Ovary (tissue), 9 donors: Measurements from ENCODE around the gene GATM. TPM values are rescaled to one million over a fixed set of nuclear protein-coding genes. Genes with fewer than 3 reads are reported as not detected.

ENCODE experiments used
- DNase-seq, 5 donors: peaks; one replicate each; pipeline ENCODE4 v3.0.0-alpha.2; 2019 to 2020
- H3K27ac ChIP-seq, 2 donors: fragments of 200-600 bp; one replicate each; pipeline versions ENCODE4 v1.5.1 to v1.8.0; 2019 to 2022
- H3K27me3 ChIP-seq: fragments of 200-600 bp; one replicate; pipeline ENCODE4 v1.8.0; 2022
- H3K36me3 ChIP-seq: fragments of 200-600 bp; sonication (generic); one replicate; pipeline ENCODE4 v1.5.1; 2019
- H3K4me1 ChIP-seq: one replicate; pipeline ENCODE4 v1.8.1; 2013; ENCODE audit warnings: mild to moderate bottlenecking, moderate library complexity; ENCODE audit not compliant: insufficient read depth
- H3K4me3 ChIP-seq: fragments of 200-600 bp; sonication (generic); one replicate; pipeline ENCODE4 v1.5.1; 2017
- H3K9me3 ChIP-seq, 2 donors: fragments of 200-600 bp in 1 of 2; sonication (generic) in 1 of 2; one replicate each; pipeline versions ENCODE4 v1.5.1 to v1.8.1; 2013 to 2019; ENCODE audit warnings: mild to moderate bottlenecking in 1 of 2, moderate library complexity in 1 of 2
- EP300 ChIP-seq: sonication (generic); formaldehyde crosslinking; IDR thresholded peaks from one replicate; pipeline ENCODE4 v1.6.1; 2017; ENCODE audit warnings: antibody characterized with exemption
- POLR2A ChIP-seq: fragments of 450-650 bp; IDR thresholded peaks from one replicate; pipeline ENCODE4 v1.6.1; 2017; ENCODE audit warnings: antibody characterized with exemption, mild to moderate bottlenecking, moderate library complexity
- WGBS, 3 donors: extraction: QIAGEN DNeasy Blood & Tissue Kit in 1 of 3; methylation state at CpG; one replicate each; pipeline versions ENCODE4 v1.1.5 to v1.1.7; 2013 to 2017; 5-methylcytosine and 5-hydroxymethylcytosine counted together
- intact Hi-C, 4 donors: fragments of 100-400 bp; cut with DNase I; formaldehyde crosslinking; loops; one replicate each; pipeline versions ENCODE4 v1.11.0 to v1.15.1; 2022 to 2023
- polyA plus RNA-seq, 2 donors: library from polyadenylated mRNA; stranded (reverse); fragments of 200-250 nt in 1 of 2; fragments of 350-450 nt in 1 of 2; fragmentation: Illumina TruSeq in 1 of 2; extraction: RNeasy Lipid Tissue Mini Kit (QIAGEN cat#74804) in 1 of 2; gene quantifications; one replicate each; pipeline ENCODE4 v1.2.3, GENCODE V29; 2013 to 2014
- total RNA-seq, 7 donors: library from RNA; depleted of rRNA in 2 of 7; stranded (reverse); fragments of >200 nt in 2 of 7; fragmentation: NEBNext Ultra II Directional in 3 of 7; extraction: Animal tissue kit (Norgen Biotek cat#: 25700) in 3 of 7; gene quantifications; one replicate each; pipeline versions ENCODE4 v1.1.0 to v1.2.4, GENCODE V29; 2016 to 2023
- TF ChIP-seq, protein P1 (sequence below), 3 donors: fragments of 450-650 bp in 2 of 3; fragments of 200-600 bp in 1 of 3; IDR thresholded peaks; one replicate each; pipeline versions ENCODE4 v1.5.1 to v1.8.0; 2016 to 2022; ENCODE audit warnings: antibody characterized with exemption in 3 of 3, mild to moderate bottlenecking in 1 of 3
- donor health status: DM: no; HTN: no; CAD: no; lungs with moderate emphysema.
- donor health status: DM: no; HTN: no; CAD: no.
- donor health status: Bipolar disorder and iron deficiency.
- donor health status: DM: yes; HTN: yes; CAD: no.
- donor health status: DM: no; HTN: no; CAD: no.
- donor health status: DM: yes; HTN: yes; CAD: no.

Gene GATM
- total and polyA plus RNA-seq, 9 donors = 43.6 to 218 (median 132) TPM

DNA sequence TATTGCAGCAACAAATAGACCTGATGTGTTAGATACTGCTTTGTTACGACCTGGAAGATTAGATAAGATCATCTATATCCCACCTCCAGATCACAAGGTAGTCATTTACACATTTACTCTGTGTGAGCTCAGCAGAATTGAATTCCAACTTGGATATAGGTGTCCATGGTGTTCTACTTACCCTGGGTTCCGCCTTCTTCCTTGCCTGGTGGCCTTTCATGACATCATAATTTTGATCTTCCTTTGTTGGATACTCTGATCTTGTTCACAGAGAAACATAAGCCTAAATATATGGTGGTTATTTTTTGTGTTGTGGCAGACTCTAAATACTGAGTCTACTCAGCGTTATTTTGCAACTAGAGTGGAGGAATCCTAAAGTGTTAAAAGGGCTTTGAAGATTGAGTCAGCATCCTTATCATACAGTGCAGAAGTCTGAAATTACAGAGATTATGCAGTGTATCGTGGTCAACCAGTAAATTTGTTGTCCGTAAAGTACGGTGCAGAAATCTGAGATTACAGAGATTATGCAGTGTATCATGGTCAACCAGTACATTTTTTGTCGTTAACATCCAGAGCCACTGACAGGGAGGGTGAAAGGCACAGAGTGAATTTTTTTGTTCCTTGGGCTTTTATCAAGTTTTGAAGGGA, 39.1 kb upstream of the GATM start:
- H3K27me3 ChIP-seq = no peaks in the 10 kb centered on the region
- H3K4me1 ChIP-seq = no peaks in the 10 kb centered on the region
- intact Hi-C loops = no loop called here
- H3K4me3 ChIP-seq = no peak overlapping the region
- TF ChIP-seq, protein P1, sequence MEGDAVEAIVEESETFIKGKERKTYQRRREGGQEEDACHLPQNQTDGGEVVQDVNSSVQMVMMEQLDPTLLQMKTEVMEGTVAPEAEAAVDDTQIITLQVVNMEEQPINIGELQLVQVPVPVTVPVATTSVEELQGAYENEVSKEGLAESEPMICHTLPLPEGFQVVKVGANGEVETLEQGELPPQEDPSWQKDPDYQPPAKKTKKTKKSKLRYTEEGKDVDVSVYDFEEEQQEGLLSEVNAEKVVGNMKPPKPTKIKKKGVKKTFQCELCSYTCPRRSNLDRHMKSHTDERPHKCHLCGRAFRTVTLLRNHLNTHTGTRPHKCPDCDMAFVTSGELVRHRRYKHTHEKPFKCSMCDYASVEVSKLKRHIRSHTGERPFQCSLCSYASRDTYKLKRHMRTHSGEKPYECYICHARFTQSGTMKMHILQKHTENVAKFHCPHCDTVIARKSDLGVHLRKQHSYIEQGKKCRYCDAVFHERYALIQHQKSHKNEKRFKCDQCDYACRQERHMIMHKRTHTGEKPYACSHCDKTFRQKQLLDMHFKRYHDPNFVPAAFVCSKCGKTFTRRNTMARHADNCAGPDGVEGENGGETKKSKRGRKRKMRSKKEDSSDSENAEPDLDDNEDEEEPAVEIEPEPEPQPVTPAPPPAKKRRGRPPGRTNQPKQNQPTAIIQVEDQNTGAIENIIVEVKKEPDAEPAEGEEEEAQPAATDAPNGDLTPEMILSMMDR (IDR thresholded peaks at IDR 0.05) = no peak
- TF ChIP-seq POLR2A (no peak), EP300 (no peak)
- H3K9me3 ChIP-seq = no peaks in the 10 kb centered on the region
- WGBS, 3 donors = 87 to 94% (median 90%) methylated on average over 7 of the region's 7 CpGs
- H3K27ac ChIP-seq = no peak overlapping the region
- H3K36me3 ChIP-seq = no peaks in the 10 kb centered on the region
- no peak for DNase-seq

DNA sequence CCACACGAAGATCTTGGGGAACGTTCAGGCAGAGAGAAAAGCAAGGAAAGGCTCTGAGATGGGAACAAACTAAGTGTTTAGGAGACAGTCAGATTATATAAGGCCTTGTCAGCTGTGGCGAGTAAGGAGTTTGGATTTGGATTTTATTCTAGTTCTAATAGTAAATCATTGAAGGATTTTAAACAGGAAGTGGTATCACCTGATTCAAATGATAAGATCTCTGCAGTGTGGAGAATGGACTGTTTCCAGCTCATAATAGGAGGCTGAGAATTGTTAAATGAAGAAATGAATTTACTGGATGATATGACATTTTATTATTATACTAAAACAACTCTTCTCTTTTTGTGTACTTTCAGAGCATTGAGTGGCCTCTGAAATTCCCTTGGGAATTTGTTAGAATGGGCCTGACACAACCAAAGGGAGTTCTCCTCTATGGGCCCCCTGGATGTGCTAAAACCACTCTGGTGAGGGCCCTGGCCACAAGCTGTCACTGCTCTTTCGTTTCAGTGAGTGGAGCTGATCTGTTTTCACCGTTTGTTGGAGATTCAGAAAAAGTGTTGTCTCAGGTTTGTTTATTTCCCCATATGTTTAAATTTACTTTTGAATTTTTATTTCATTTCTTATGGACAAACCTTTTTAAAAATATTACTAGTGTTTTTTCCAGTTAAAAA, 36.0 kb upstream of the GATM start:
- Histone ChIP-seq H3K27ac (no peak overlapping the region), H3K4me1 (no peaks in the 10 kb centered on the region), H3K36me3 (no peaks in the 10 kb centered on the region), H3K4me3 (no peak overlapping the region), H3K27me3 (no peaks in the 10 kb centered on the region), H3K9me3 (no peaks in the 10 kb centered on the region)
- WGBS, 3 donors = 65 to 69% (median 65%) methylated on average over 5 of the region's 5 CpGs
- no peak for DNase-seq
- TF ChIP-seq, protein P1 (IDR thresholded peaks at IDR 0.05) = no peak
- TF ChIP-seq EP300 = no peak
- TF ChIP-seq POLR2A = no peak
- intact Hi-C loops = no loop called here

DNA sequence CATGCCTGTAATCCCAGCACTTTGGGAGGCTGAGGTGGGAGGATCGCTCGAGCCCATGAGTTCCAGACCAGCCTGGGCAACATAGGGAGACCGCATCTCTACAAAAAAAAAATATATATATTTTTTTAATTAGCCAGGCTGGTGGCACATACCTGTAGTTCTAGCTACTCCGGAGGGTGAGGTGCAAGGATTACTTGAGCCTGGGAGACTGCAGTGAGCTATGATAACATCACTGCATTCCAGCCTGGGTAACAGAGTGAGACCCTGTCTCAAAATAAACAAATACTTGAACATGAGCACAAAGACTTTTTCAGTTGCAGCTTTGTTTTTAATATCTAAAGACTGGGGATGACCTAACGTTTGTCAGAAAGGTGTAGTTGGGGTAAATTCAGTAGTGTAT, 31.3 kb upstream of the GATM start:
- peaks cover under 1% of the 10 kb centered on the region for H3K4me1 ChIP-seq
- no peak for DNase-seq
- H3K27ac ChIP-seq = no peak overlapping the region
- no peaks in the 10 kb centered on the region for H3K9me3 ChIP-seq
- WGBS, 3 donors = 88 to 91% (median 90%) methylated on average over 5 of the region's 5 CpGs
- H3K27me3 ChIP-seq = no peaks in the 10 kb centered on the region
- H3K4me3 ChIP-seq = no peak overlapping the region
- TF ChIP-seq, protein P1 (IDR thresholded peaks at IDR 0.05) = no peak
- TF ChIP-seq EP300 = no peak
- TF ChIP-seq POLR2A = no peak
- no peaks in the 10 kb centered on the region for H3K36me3 ChIP-seq
- intact Hi-C loops = loop anchor here in 1 of 4 donors (10.0 kb wide), 1 partner anchor 245 kb away; no protein-coding TSS in a partner anchor

DNA sequence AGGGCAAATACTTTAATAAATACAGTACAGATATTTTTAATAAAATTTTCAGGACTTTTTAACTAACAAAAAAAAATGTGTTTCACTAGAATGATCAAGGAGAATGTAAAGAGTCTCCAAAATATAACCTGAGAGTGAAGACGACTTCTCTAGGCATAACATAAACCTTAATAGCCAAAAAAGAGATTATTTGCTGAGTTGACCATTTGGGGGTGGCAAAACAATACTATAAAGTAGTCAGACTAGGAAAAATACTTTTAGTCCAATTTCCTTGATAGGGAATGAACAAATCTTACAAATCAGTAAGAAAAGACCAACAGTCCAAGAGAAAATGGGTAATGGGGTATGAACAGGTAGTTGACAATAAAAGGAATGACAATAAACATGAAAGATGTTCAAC, 29.4 kb upstream of the GATM start:
- H3K27me3 ChIP-seq = no peaks in the 10 kb centered on the region
- H3K4me3 ChIP-seq = no peak overlapping the region
- peaks cover 3% of the 10 kb centered on the region for H3K4me1 ChIP-seq
- WGBS, 3 donors = 73 to 80% (median 79%) methylated on average over 1 of the region's 1 CpG
- intact Hi-C loops = loop anchor here in 1 of 4 donors (10.0 kb wide), 1 partner anchor 243 kb away; no protein-coding TSS in a partner anchor
- TF ChIP-seq, protein P1 (IDR thresholded peaks at IDR 0.05) = no peak
- no peak for TF ChIP-seq EP300
- TF ChIP-seq POLR2A = no peak
- H3K27ac ChIP-seq = no peak overlapping the region
- no peak for DNase-seq
- H3K36me3 ChIP-seq = no peaks in the 10 kb centered on the region
- no peaks in the 10 kb centered on the region for H3K9me3 ChIP-seq
